Neuronal stem cell (in vitro differentiated cells): Measurements from ENCODE around the gene PDGFC.

Experiments used
- DNase-seq: peaks from one replicate; pipeline ENCODE4 v3.0.0-alpha.2; 2013; ENCODE audit warnings: low spot score
- H2AFZ ChIP-seq: one replicate; pipeline ENCODE4 v1.6.1; 2013; ENCODE audit warnings: mild to moderate bottlenecking, low read length, inconsistent platforms
- H2AK5ac ChIP-seq: 2 replicates; pipeline ENCODE4 v1.6.1; 2013; ENCODE audit warnings: low read depth, mild to moderate bottlenecking, inconsistent platforms, low read length, moderate library complexity, mixed read lengths
- H2BK120ac ChIP-seq: 2 replicates; pipeline ENCODE4 v1.6.1; 2013; ENCODE audit warnings: low read depth, mild to moderate bottlenecking, inconsistent platforms, low read length, moderate library complexity, mixed read lengths
- H2BK12ac ChIP-seq: one replicate; pipeline ENCODE4 v1.6.1; 2013; ENCODE audit warnings: low read length, inconsistent platforms
- H2BK15ac ChIP-seq: 2 replicates; pipeline ENCODE4 v1.6.1; 2013; ENCODE audit warnings: mild to moderate bottlenecking, low read length, inconsistent platforms, mixed read lengths
- H2BK5ac ChIP-seq: one replicate; pipeline ENCODE4 v1.6.1; 2013; ENCODE audit warnings: inconsistent platforms, mild to moderate bottlenecking, low read length, moderate library complexity
- H3K14ac ChIP-seq: one replicate; pipeline ENCODE4 v1.6.1; 2013; ENCODE audit warnings: low read length, inconsistent platforms
- H3K18ac ChIP-seq: 2 replicates; pipeline ENCODE4 v1.6.1; 2013; ENCODE audit warnings: low read length, inconsistent platforms
- H3K23ac ChIP-seq: 2 replicates; pipeline ENCODE4 v1.6.1; 2013; ENCODE audit warnings: low read depth, mild to moderate bottlenecking, mixed read lengths, low read length, inconsistent platforms; ENCODE audit not compliant: poor library complexity
- H3K27ac ChIP-seq: replicated peaks from 3 replicates; pipeline ENCODE4 v1.5.1; 2013; ENCODE audit warnings: low read length, inconsistent platforms
- H3K27me3 ChIP-seq, 3 experiments: 2 replicates each; pipeline ENCODE4 v1.6.1; 2013; ENCODE audit warnings: low read length in 3 of 3, mild to moderate bottlenecking in 2 of 3, inconsistent platforms in 1 of 3, low read depth in 1 of 3, mixed read lengths in 1 of 3, moderate library complexity in 1 of 3; ENCODE audit not compliant: control insufficient read depth in 3 of 3, insufficient read depth in 3 of 3
- H3K36me3 ChIP-seq, 2 donors: replicated peaks in 1 of 2; 2 replicates each; pipeline ENCODE4 v1.6.1; 2013; ENCODE audit warnings: low read length in 2 of 2; ENCODE audit not compliant: control insufficient read depth in 2 of 2, insufficient read depth in 2 of 2
- H3K4ac ChIP-seq: 2 replicates; pipeline ENCODE4 v1.6.1; 2013; ENCODE audit warnings: inconsistent platforms, mild to moderate bottlenecking, low read length, moderate library complexity
- H3K4me1 ChIP-seq, 2 donors: 1 replicate in 1 of 2; 2 replicates in 1 of 2; pipeline ENCODE4 v1.6.1; 2013; ENCODE audit warnings: low read length in 2 of 2, low read depth in 1 of 2; ENCODE audit not compliant: control insufficient read depth in 2 of 2, insufficient read depth in 1 of 2
- H3K4me2 ChIP-seq: one replicate; pipeline ENCODE4 v1.6.1; 2013; ENCODE audit warnings: mild to moderate bottlenecking, low read length, inconsistent platforms; ENCODE audit not compliant: insufficient read depth, poor library complexity, severe bottlenecking
- H3K4me3 ChIP-seq, 2 donors: 2 replicates each; pipeline ENCODE4 v1.5.1; 2013; ENCODE audit warnings: low read length in 2 of 2, mild to moderate bottlenecking in 2 of 2, inconsistent platforms in 1 of 2, moderate library complexity in 1 of 2
- H3K79me1 ChIP-seq: one replicate; pipeline ENCODE4 v1.6.1; 2013; ENCODE audit warnings: low read depth, mild to moderate bottlenecking, inconsistent platforms, low read length, moderate library complexity
- H3K9ac ChIP-seq: one replicate; pipeline ENCODE4 v1.6.1; 2013; ENCODE audit warnings: mild to moderate bottlenecking, low read depth, low read length, inconsistent platforms; ENCODE audit not compliant: poor library complexity
- H3K9me3 ChIP-seq, 2 donors: replicated peaks in 1 of 2; 2 replicates each; pipeline versions ENCODE3 to v1.6.1; 2013; ENCODE audit warnings: low read length in 2 of 2, mild to moderate bottlenecking in 2 of 2, inconsistent platforms in 1 of 2, low read depth in 1 of 2, mixed read lengths in 1 of 2, moderate library complexity in 1 of 2; ENCODE audit not compliant: control insufficient read depth in 2 of 2, insufficient read depth in 1 of 2
- H4K8ac ChIP-seq: one replicate; pipeline ENCODE4 v1.6.1; 2013; ENCODE audit warnings: low read depth, mild to moderate bottlenecking, inconsistent platforms, low read length, moderate library complexity
- H4K91ac ChIP-seq: one replicate; pipeline ENCODE4 v1.6.1; 2013; ENCODE audit warnings: low read length, low read depth, mild to moderate bottlenecking, inconsistent platforms; ENCODE audit not compliant: poor library complexity
- WGBS, 2 donors: extraction: QIAGEN DNeasy Blood & Tissue Kit; methylation state at CpG; one replicate each; pipeline ENCODE4 v1.1.7; 2013; ENCODE audit warnings: missing lambda C conversion rate in 2 of 2, mixed read lengths in 1 of 2; ENCODE audit not compliant: insufficient read length in 2 of 2, insufficient replicate concordance in 1 of 2; ENCODE audit errors: extremely low coverage in 2 of 2; 5-methylcytosine and 5-hydroxymethylcytosine counted together

The PDGFC gene

GRCh38 chr4:156783966-156784365 is 187.6 kb downstream of the PDGFC start:
- no peaks in the 10 kb centered on the region for H3K9me3 ChIP-seq
- no peak overlapping the region for H4K8ac ChIP-seq
- H2BK5ac ChIP-seq = no peak overlapping the region
- no peak overlapping the region for H2BK12ac ChIP-seq
- H2BK15ac ChIP-seq = no peak overlapping the region
- no peak overlapping the region for H3K4me3 ChIP-seq
- H2BK120ac ChIP-seq = no peak overlapping the region
- no peak overlapping the region for H3K18ac ChIP-seq
- H2AFZ ChIP-seq = no peak overlapping the region
- H3K27me3 ChIP-seq = no peaks in the 10 kb centered on the region
- no peaks in the 10 kb centered on the region for H3K36me3 ChIP-seq
- H2AK5ac ChIP-seq = no peak overlapping the region
- no peak for DNase-seq
- H4K91ac ChIP-seq = no peak overlapping the region
- no peak overlapping the region for H3K14ac ChIP-seq
- H3K4ac ChIP-seq = no peak overlapping the region
- H3K23ac ChIP-seq = no peak overlapping the region
- no peak overlapping the region for H3K27ac ChIP-seq
- H3K79me1 ChIP-seq = no peaks in the 10 kb centered on the region
- WGBS, 2 donors = no CpG with 5 or more reads among the region's 2 CpGs
- no peak overlapping the region for H3K9ac ChIP-seq
- H3K4me1 ChIP-seq = no peaks in the 10 kb centered on the region
- H3K4me2 ChIP-seq = no peak overlapping the region

- no peak overlapping the region for H2BK12ac ChIP-seq
- no peak overlapping the region for H3K4me3 ChIP-seq
- H2AK5ac ChIP-seq = no peak overlapping the region
Observed at GRCh38 chr4:156782491-156782890, 189.1 kb downstream of the PDGFC start.

GRCh38 chr4:156781852-156782251 is 189.7 kb downstream of the PDGFC start:
- no peaks in the 10 kb centered on the region for H3K4me1 ChIP-seq
- H4K8ac ChIP-seq = no peak overlapping the region
- no peak overlapping the region for H3K18ac ChIP-seq
- no peak overlapping the region for H3K4ac ChIP-seq
- no peak overlapping the region for H2AK5ac ChIP-seq
- no peaks in the 10 kb centered on the region for H3K36me3 ChIP-seq
- no peak overlapping the region for H3K9ac ChIP-seq
- no peaks in the 10 kb centered on the region for H3K9me3 ChIP-seq
- WGBS, 2 donors = no CpG with 5 or more reads among the region's 2 CpGs
- DNase-seq = no peak
- no peak overlapping the region for H3K14ac ChIP-seq
- H3K79me1 ChIP-seq = no peaks in the 10 kb centered on the region
- no peak overlapping the region for H2BK15ac ChIP-seq
- no peak overlapping the region for H2BK12ac ChIP-seq
- H3K4me3 ChIP-seq = no peak overlapping the region
- H3K27me3 ChIP-seq = no peaks in the 10 kb centered on the region
- no peak overlapping the region for H3K27ac ChIP-seq
- H4K91ac ChIP-seq = no peak overlapping the region
- no peak overlapping the region for H2AFZ ChIP-seq
- no peak overlapping the region for H2BK120ac ChIP-seq
- no peak overlapping the region for H3K4me2 ChIP-seq
- no peak overlapping the region for H3K23ac ChIP-seq
- no peak overlapping the region for H2BK5ac ChIP-seq

More at GRCh38 chr4:156782491-156782890, 189.1 kb downstream of the PDGFC start:
- no CpG with 5 or more reads among the region's 5 CpGs for WGBS, 2 donors
- no peaks in the 10 kb centered on the region for H3K79me1 ChIP-seq
- no peaks in the 10 kb centered on the region for H3K27me3 ChIP-seq
- no peaks in the 10 kb centered on the region for H3K36me3 ChIP-seq
- H3K14ac ChIP-seq = no peak overlapping the region
- H4K91ac ChIP-seq = no peak overlapping the region
- H4K8ac ChIP-seq = no peak overlapping the region
- no peak overlapping the region for H3K23ac ChIP-seq
- H3K9ac ChIP-seq = no peak overlapping the region
- H3K4me1 ChIP-seq = no peaks in the 10 kb centered on the region
- no peak overlapping the region for H3K27ac ChIP-seq
- H3K9me3 ChIP-seq = no peaks in the 10 kb centered on the region
- H2BK120ac ChIP-seq = no peak overlapping the region
- no peak for DNase-seq
- H2BK15ac ChIP-seq = no peak overlapping the region
- H2BK5ac ChIP-seq = no peak overlapping the region
- H3K4ac ChIP-seq = no peak overlapping the region
- no peak overlapping the region for H3K18ac ChIP-seq
- H2AFZ ChIP-seq = no peak overlapping the region
- no peak overlapping the region for H3K4me2 ChIP-seq

- Histone ChIP-seq H2BK15ac (no peak overlapping the region), H2BK120ac (no peak overlapping the region), H3K27me3 (no peaks in the 10 kb centered on the region), H3K4me1 (no peaks in the 10 kb centered on the region), H3K18ac (no peak overlapping the region), H3K9ac (no peak overlapping the region), H3K23ac (no peak overlapping the region), H3K27ac (no peak overlapping the region), H4K91ac (no peak overlapping the region), H3K4ac (no peak overlapping the region), H3K4me3 (no peak overlapping the region), H3K79me1 (no peaks in the 10 kb centered on the region), H2AK5ac (no peak overlapping the region), H2BK5ac (no peak overlapping the region), H3K14ac (no peak overlapping the region), H2AFZ (no peak overlapping the region), H4K8ac (no peak overlapping the region), H3K4me2 (no peak overlapping the region), H3K36me3 (no peaks in the 10 kb centered on the region), H3K9me3 (no peaks in the 10 kb centered on the region), H2BK12ac (no peak overlapping the region)
- no peak for DNase-seq
- WGBS, 2 donors = no CpG with 5 or more reads among the region's 1 CpG
Observed at GRCh38 chr4:156779774-156780173, 191.8 kb downstream of the PDGFC start.
